Colonic mucosa (tissue), 4 donors: Measurements from ENCODE around the gene ANKRD13C. TPM values are rescaled to one million over a fixed set of nuclear protein-coding genes. Genes with fewer than 3 reads are reported as not detected.

ENCODE experiments used
- DNase-seq: peaks from one replicate; pipeline ENCODE4 v3.0.0-alpha.2; 2020
- H3K27ac ChIP-seq: fragments of 200-600 bp; one replicate; pipeline ENCODE4 v1.8.0; 2021
- H3K27me3 ChIP-seq: fragments of 200-600 bp; one replicate; pipeline ENCODE4 v1.8.0; 2021
- H3K36me3 ChIP-seq: fragments of 200-600 bp; one replicate; pipeline ENCODE4 v1.8.0; 2021
- H3K4me1 ChIP-seq: fragments of 200-600 bp; one replicate; pipeline ENCODE4 v1.8.0; 2021; ENCODE audit warnings: mild to moderate bottlenecking
- H3K4me3 ChIP-seq: fragments of 200-600 bp; one replicate; pipeline ENCODE4 v1.8.0; 2021
- H3K9ac ChIP-seq, 2 donors: one replicate each; pipeline ENCODE4 v1.7.0; 2013; ENCODE audit warnings: control low read depth in 2 of 2, low read depth in 2 of 2, low read length in 2 of 2
- H3K9me3 ChIP-seq: fragments of 200-600 bp; one replicate; pipeline ENCODE4 v1.8.0; 2021
- intact Hi-C: fragments of 100-400 bp; cut with DNase I; formaldehyde crosslinking; loops from one replicate; pipeline ENCODE4 v1.14.1; 2022
- total RNA-seq, 2 donors: library from RNA; stranded (reverse); fragmentation: NEBNext Ultra II Directional in 1 of 2; extraction: Animal tissue kit (Norgen Biotek cat#: 25700) in 1 of 2; gene quantifications; one replicate each; pipeline ENCODE4 v1.2.1, GENCODE V29; 2021
- TF ChIP-seq, protein P1 (sequence below): fragments of 200-600 bp; IDR thresholded peaks from one replicate; pipeline ENCODE4 v1.8.0; 2022; ENCODE audit warnings: antibody characterized with exemption, mild to moderate bottlenecking
- donor health status: healthy.
- donor health status: DM: no; HTN: no; CAD: no.
- donor health status: DM: no; HTN: no; CAD: no.

ANKRD13C gene
- total RNA-seq, 2 donors from 2014 or later: 22.0 to 23.8 TPM

- Histone ChIP-seq H3K4me1 (no peaks in the 10 kb centered on the region), H3K4me3 (no peak overlapping the region), H3K9ac (no peak overlapping the region), H3K27ac (no peak overlapping the region), H3K36me3 (no peaks in the 10 kb centered on the region), H3K27me3 (no peaks in the 10 kb centered on the region), H3K9me3 (no peaks in the 10 kb centered on the region)
- intact Hi-C loops: no loop called here
- DNase-seq: no peak
- TF ChIP-seq, protein P1, sequence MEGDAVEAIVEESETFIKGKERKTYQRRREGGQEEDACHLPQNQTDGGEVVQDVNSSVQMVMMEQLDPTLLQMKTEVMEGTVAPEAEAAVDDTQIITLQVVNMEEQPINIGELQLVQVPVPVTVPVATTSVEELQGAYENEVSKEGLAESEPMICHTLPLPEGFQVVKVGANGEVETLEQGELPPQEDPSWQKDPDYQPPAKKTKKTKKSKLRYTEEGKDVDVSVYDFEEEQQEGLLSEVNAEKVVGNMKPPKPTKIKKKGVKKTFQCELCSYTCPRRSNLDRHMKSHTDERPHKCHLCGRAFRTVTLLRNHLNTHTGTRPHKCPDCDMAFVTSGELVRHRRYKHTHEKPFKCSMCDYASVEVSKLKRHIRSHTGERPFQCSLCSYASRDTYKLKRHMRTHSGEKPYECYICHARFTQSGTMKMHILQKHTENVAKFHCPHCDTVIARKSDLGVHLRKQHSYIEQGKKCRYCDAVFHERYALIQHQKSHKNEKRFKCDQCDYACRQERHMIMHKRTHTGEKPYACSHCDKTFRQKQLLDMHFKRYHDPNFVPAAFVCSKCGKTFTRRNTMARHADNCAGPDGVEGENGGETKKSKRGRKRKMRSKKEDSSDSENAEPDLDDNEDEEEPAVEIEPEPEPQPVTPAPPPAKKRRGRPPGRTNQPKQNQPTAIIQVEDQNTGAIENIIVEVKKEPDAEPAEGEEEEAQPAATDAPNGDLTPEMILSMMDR: no peak
Observed at GRCh38 chr1:70396607-70397006, 42.1 kb upstream of the ANKRD13C start.

DNA sequence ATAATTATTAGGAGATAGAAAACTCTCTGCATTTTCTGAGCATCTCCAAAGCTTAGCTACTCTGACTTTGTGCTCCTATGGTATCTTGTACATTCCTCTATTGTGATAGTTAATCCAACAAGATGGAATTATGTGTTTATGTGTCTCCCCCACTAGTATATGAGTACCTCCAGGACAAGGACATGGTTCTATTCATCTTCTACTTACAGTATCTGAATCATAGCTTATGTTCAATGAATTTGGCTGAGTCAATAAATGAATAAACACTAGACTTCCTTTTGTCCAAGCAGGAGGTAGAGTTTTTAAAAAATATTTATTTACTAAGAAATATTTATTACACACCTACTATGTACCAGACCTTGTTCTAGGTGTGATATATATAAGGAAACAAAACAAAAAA is 38.1 kb upstream of the ANKRD13C start:
- Histone ChIP-seq H3K4me3 (no peak overlapping the region), H3K9ac (no peak overlapping the region), H3K36me3 (no peaks in the 10 kb centered on the region), H3K27me3 (no peaks in the 10 kb centered on the region), H3K9me3 (no peaks in the 10 kb centered on the region), H3K4me1 (no peaks in the 10 kb centered on the region), H3K27ac (no peak overlapping the region)
- TF ChIP-seq, protein P1: no peak
- DNase-seq: no peak
- intact Hi-C loops: no loop called here

- no peak overlapping the region for H3K27ac ChIP-seq
- H3K36me3 ChIP-seq: no peaks in the 10 kb centered on the region
- intact Hi-C loops: no loop called here
- DNase-seq: no peak
- no peak overlapping the region for H3K4me3 ChIP-seq
- no peaks in the 10 kb centered on the region for H3K9me3 ChIP-seq
- no peaks in the 10 kb centered on the region for H3K27me3 ChIP-seq
- TF ChIP-seq, protein P1: no peak
- H3K4me1 ChIP-seq: no peaks in the 10 kb centered on the region
- H3K9ac ChIP-seq: no peak overlapping the region
Observed at GRCh38 chr1:70387507-70387906, 33.0 kb upstream of the ANKRD13C start.

GRCh38 chr1:70386121-70386520 is 31.6 kb upstream of the ANKRD13C start:
- TF ChIP-seq, protein P1: no peak
- intact Hi-C loops: no loop called here
- no peak for DNase-seq
- H3K27me3 ChIP-seq: no peaks in the 10 kb centered on the region
- no peak overlapping the region for H3K4me3 ChIP-seq
- no peaks in the 10 kb centered on the region for H3K4me1 ChIP-seq
- H3K9ac ChIP-seq: no peak overlapping the region
- no peaks in the 10 kb centered on the region for H3K36me3 ChIP-seq
- no peaks in the 10 kb centered on the region for H3K9me3 ChIP-seq
- no peak overlapping the region for H3K27ac ChIP-seq

DNA sequence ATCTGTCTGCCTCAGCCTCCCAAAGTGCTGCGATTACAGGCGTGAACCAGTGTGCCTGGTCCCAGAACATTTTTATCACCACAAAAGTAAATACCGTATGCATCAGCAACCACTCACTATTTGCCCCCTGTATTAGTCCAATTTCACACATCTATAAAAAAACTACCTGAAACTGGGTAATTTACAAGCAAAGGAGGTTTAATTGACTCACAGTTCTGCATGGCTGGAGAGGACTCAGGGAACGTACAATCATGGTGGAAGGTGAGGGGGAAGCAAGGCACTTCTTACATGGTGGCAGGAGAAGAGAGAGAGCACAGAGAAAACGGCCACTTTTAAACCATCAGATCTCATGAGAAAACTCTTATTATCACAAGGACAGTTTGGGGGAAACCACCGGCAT is 31.0 kb upstream of the ANKRD13C start:
- no peaks in the 10 kb centered on the region for H3K36me3 ChIP-seq
- no peak overlapping the region for H3K4me3 ChIP-seq
- H3K4me1 ChIP-seq: no peaks in the 10 kb centered on the region
- H3K9ac ChIP-seq: no peak overlapping the region
- TF ChIP-seq, protein P1: no peak
- H3K27ac ChIP-seq: no peak overlapping the region
- H3K27me3 ChIP-seq: no peaks in the 10 kb centered on the region
- no peak for DNase-seq
- intact Hi-C loops: no loop called here
- H3K9me3 ChIP-seq: no peaks in the 10 kb centered on the region

DNA sequence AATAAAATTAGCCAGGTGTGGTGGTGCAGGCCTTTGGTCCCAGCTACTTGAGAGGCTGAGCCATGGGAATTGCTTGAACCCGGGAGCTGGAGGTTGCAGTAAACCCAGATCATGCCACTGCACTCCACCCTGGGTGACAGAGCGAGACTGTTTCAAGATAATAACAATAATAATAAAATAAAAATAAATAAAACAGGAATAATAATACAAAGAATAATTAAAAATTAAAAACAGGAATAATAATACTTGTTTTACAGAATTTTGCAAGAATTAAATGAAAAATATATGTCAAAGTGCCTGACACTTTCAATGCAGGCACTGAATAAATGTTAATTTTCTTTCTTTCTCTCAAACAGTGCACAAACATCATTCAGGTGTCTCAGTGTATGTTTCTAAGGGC is 30.0 kb upstream of the ANKRD13C start:
- H3K4me3 ChIP-seq: no peak overlapping the region
- no peaks in the 10 kb centered on the region for H3K27me3 ChIP-seq
- H3K4me1 ChIP-seq: no peaks in the 10 kb centered on the region
- no peaks in the 10 kb centered on the region for H3K36me3 ChIP-seq
- no peaks in the 10 kb centered on the region for H3K9me3 ChIP-seq
- intact Hi-C loops: no loop called here
- H3K27ac ChIP-seq: no peak overlapping the region
- TF ChIP-seq, protein P1: no peak
- H3K9ac ChIP-seq: no peak overlapping the region
- DNase-seq: no peak
